Lower leg skin (tissue), 4 donors: ENCODE data around the gene MGLL. TPM values are rescaled to one million over a fixed set of nuclear protein-coding genes. Genes with fewer than 3 reads are reported as not detected.

ENCODE experiments used
- DNase-seq, 2 donors: peaks; one replicate each; pipeline ENCODE4 v3.0.0-alpha.2; 2019; ENCODE audit warnings: low spot score in 2 of 2
- H3K4me3 ChIP-seq: fragments of 200-600 bp; sonication (generic); 2 replicates; pipeline ENCODE4 v1.5.1; 2017; ENCODE audit warnings: mild to moderate bottlenecking, low read depth; ENCODE audit not compliant: poor library complexity, severe bottlenecking
- CTCF ChIP-seq, 3 donors: fragments of 450-650 bp; IDR thresholded peaks; one replicate each; pipeline ENCODE4 v1.5.1; 2016; ENCODE audit warnings: antibody characterized with exemption in 3 of 3, mild to moderate bottlenecking in 3 of 3, moderate library complexity in 2 of 3
- POLR2A ChIP-seq, 2 donors: fragments of 450-650 bp; IDR thresholded peaks; one replicate each; pipeline ENCODE4 v1.6.1; 2016 to 2017; ENCODE audit warnings: antibody characterized with exemption in 2 of 2, mild to moderate bottlenecking in 1 of 2, moderate library complexity in 1 of 2
- WGBS, 2 donors: methylation state at CpG; one replicate each; pipeline ENCODE4 v1.1.5; 2018; 5-methylcytosine and 5-hydroxymethylcytosine counted together
- intact Hi-C: fragments of 100-400 bp; cut with DNase I; formaldehyde crosslinking; loops from one replicate; pipeline ENCODE4 v1.15.0; 2023; ENCODE audit warnings: low total_unique reads
- total RNA-seq, 4 donors: library from RNA; depleted of rRNA; stranded (reverse); fragments of >200 nt; gene quantifications; one replicate each; pipeline ENCODE4 v1.1.0, GENCODE V29; 2016

MGLL gene
- total RNA-seq, 4 donors from 2014 or later: 44.0 to 57.4 (median 48.0) TPM

DNA sequence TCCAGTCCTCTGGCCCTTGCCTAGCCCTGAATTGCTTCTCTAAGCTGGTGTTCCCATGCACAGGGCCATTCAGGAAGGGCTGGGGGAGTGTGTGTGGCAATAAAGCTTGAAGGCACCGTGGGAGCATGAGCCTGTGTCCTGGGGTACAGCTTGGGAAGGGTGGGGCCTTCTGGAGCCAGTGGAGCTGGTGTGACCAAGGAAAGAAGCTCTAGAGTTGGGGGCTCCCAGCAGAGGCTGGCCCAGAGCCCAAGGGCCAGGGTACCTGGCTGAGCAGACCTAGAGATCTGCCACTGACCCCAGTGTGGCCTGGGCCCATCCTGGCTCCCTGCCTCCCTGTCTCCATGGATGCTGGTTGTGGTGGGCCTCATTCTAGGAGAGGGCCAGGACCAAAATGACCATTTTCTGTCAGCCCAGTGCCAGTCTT is 141.5 kb downstream of the MGLL start:
- WGBS, 2 donors: 100% methylated on average over 1 of the region's 1 CpG
- intact Hi-C loops: no loop called here
- no peak for TF ChIP-seq POLR2A (IDR thresholded peaks at IDR 0.05)
- TF ChIP-seq CTCF (IDR thresholded peaks at IDR 0.05): no peak

DNA sequence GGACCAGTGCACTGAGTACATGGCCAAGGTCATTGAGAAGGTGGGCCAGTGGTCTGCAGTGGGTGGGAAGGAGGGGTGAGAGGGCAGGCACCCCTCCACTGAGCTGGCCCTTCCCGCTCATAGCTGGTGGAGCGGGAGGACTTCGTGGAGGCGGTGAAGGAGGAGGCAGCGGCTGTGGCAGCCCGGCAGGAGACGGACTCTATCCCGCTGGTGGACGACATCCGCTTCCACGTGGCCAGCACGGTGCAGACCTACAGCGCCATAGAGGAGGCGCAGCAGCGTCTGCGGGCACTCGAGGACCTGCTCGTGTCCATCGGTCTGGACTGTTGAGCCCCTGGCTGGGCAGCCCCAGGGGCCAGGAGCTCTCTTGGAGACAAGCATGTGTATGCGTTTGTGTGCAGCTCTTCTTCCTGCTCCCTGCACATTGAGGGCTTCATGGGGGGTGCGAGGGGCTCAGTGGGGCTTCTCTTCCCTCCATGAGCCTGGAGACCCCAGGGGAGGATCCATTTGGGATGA is 142.1 kb downstream of the MGLL start:
- intact Hi-C loops: no loop called here
- TF ChIP-seq CTCF (IDR thresholded peaks at IDR 0.05): no peak
- H3K4me3 ChIP-seq: no peak overlapping the region
- 95 to 96% methylated on average over 21 of the region's 21 CpGs for WGBS, 2 donors
- DNase-seq: peak in 1 of 2 donors; percentile 81

More for the DNA sequence above, 141.5 kb downstream of the MGLL start:
- no peak overlapping the region for H3K4me3 ChIP-seq
- DNase-seq: peak in 1 of 2 donors; percentile 78

DNA sequence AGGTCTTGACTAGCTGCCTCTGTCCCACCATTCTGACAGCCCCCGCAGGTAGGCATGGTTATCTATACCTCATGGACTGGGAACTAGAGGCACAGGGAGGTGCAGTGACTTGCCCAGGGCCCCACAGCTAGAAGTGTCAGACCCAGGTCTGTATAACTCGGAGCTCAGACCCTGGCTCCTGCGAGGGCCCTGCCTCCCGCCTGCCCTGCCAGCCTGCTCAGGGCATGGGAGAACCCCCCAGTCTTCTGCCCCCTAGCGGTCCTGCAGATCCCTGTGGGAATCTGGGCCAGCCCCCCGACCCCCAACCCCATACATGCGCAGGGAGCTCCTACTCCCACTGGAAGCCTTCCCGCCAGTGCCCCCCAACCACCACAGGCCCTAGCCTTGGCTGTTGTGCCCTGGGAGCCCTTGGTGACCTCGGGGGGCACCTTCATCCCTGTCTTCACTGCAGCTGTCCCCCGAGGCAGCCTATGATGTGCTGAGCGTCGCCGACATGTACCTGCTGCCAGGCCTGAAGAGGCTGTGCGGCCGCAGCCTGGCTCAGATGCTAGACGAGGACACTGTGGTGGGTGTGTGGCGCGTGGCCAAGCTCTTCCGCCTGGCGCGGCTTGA is 142.7 kb downstream of the MGLL start:
- H3K4me3 ChIP-seq: no peak overlapping the region
- intact Hi-C loops: loop anchor here (10.0 kb wide), 2 partner anchors 105 to 145 kb away; partner anchors contain the start of gene MGLL
- WGBS, 2 donors: 93 to 94% methylated on average over 20 to 21 of the region's 21 CpGs
- DNase-seq: peak in 1 of 2 donors; percentile 83
- TF ChIP-seq POLR2A (IDR thresholded peaks at IDR 0.05) (no peak), CTCF (IDR thresholded peaks at IDR 0.05) (no peak)

GRCh38 chr3:127678611-127679533 is 143.4 kb downstream of the MGLL start:
- intact Hi-C loops: loop anchor here (10.0 kb wide), 2 partner anchors 104 to 146 kb away; partner anchors contain the start of gene MGLL
- WGBS, 2 donors: 68 to 73% methylated on average over 11 to 12 of the region's 12 CpGs
- H3K4me3 ChIP-seq: no peak overlapping the region
- TF ChIP-seq POLR2A (IDR thresholded peaks at IDR 0.05) (no peak), CTCF (IDR thresholded peaks at IDR 0.05) (no peak)
- DNase-seq: peak in 1 of 2 donors; percentile 83

- peak in 1 of 2 donors; percentile 67 for DNase-seq
- no peak for TF ChIP-seq POLR2A (IDR thresholded peaks at IDR 0.05)
- TF ChIP-seq CTCF (IDR thresholded peaks at IDR 0.05): no peak
- intact Hi-C loops: loop anchor here (10.0 kb wide), 2 partner anchors 103 to 147 kb away; partner anchors contain the start of gene MGLL
- no peak overlapping the region for H3K4me3 ChIP-seq
- 92 to 96% methylated on average over 8 of the region's 8 CpGs for WGBS, 2 donors
These were observed 144.1 kb downstream of the MGLL start for GRCh38 chr3:127678315-127678599.
